B cell (primary cell): ENCODE measurements around the gene STAP2. TPM values are rescaled to one million over a fixed set of nuclear protein-coding genes. Genes with fewer than 3 reads are reported as not detected.

Experiments
- ATAC-seq: fragments of 200-7000 bp; cut with Tn5 transposase; one replicate; pipeline ENCODE4 v1.10.0; 2021; ENCODE audit warnings: low read depth, mild to moderate bottlenecking, moderate number of reproducible peaks, moderate library complexity
- CTCF ChIA-PET: fragments of 350-600 bp; sonication (Branson Sonifier 250); formaldehyde crosslinking; loops from one replicate; lab custom pipeline; 2021; ENCODE audit warnings: antibody characterized with exemption, inconsistent platforms; lab: Charles Lee
- POLR2A ChIA-PET: fragments of 350-600 bp; sonication (Branson Sonifier 250); formaldehyde crosslinking; loops from one replicate; lab custom pipeline; 2021; ENCODE audit warnings: antibody characterized with exemption; lab: Charles Lee
- DNase-seq: peaks from one replicate; pipeline ENCODE4 v3.0.0; 2013
- H2AFZ ChIP-seq: 2 replicates; pipeline ENCODE4 v1.6.1; 2012; ENCODE audit warnings: mild to moderate bottlenecking, low read depth, low read length; ENCODE audit not compliant: insufficient read depth, poor library complexity, severe bottlenecking
- H3K27ac ChIP-seq, 2 donors: 1 replicate in 1 of 2; 2 replicates in 1 of 2; pipeline ENCODE4 v1.5.1; 2012 to 2013; ENCODE audit warnings: low read length in 2 of 2, mild to moderate bottlenecking in 2 of 2, moderate library complexity in 1 of 2
- H3K27me3 ChIP-seq, 4 experiments: fragments of 200-600 bp in 1 of 4; sonication (generic) in 1 of 4; replicated peaks in 1 of 4; 1 replicate in 2 of 4; 2 replicates in 2 of 4; pipeline versions ENCODE4 v1.6.1 to v1.7.0; 2013 to 2016; ENCODE audit warnings: low read length in 3 of 4, mild to moderate bottlenecking in 2 of 4, mixed read lengths in 1 of 4, moderate library complexity in 1 of 4; ENCODE audit not compliant: insufficient read depth in 4 of 4, control insufficient read depth in 3 of 4; ENCODE audit errors: control extremely low read depth in 1 of 4
- H3K36me3 ChIP-seq, 2 experiments: replicated peaks in 1 of 2; 1 replicate in 1 of 2; 2 replicates in 1 of 2; pipeline versions ENCODE4 v1.6.1 to v1.7.1; 2013; ENCODE audit warnings: low read length in 1 of 2; ENCODE audit not compliant: insufficient read depth in 2 of 2, control insufficient read depth in 1 of 2; ENCODE audit errors: control extremely low read depth in 1 of 2, extremely low read depth in 1 of 2
- H3K4me1 ChIP-seq, 2 donors: fragments of 200-600 bp in 1 of 2; sonication (generic) in 1 of 2; 1 replicate in 1 of 2; 2 replicates in 1 of 2; pipeline versions ENCODE4 v1.5.1 to v1.6.1; 2013 to 2017; ENCODE audit warnings: low read length in 2 of 2; ENCODE audit not compliant: control insufficient read depth in 2 of 2, insufficient read depth in 2 of 2
- H3K4me2 ChIP-seq: replicated peaks from 2 replicates; pipeline ENCODE3; 2012; ENCODE audit warnings: mild to moderate bottlenecking, low read depth, low read length; ENCODE audit not compliant: poor library complexity, severe bottlenecking
- H3K4me3 ChIP-seq, 5 experiments: fragments of 200-600 bp in 1 of 5; sonication (generic) in 1 of 5; 1 replicate in 3 of 5; 2 replicates in 2 of 5; pipeline versions ENCODE4 v1.5.1 to v1.7.0; 2011 to 2016; ENCODE audit warnings: low read length in 4 of 5, mild to moderate bottlenecking in 4 of 5, low read depth in 2 of 5, control low read depth in 1 of 5, moderate library complexity in 1 of 5; ENCODE audit not compliant: insufficient read depth in 1 of 5; ENCODE audit errors: control extremely low read depth in 1 of 5, extremely low read depth in 1 of 5
- H3K79me2 ChIP-seq: fragments of 200-600 bp; sonication (generic); one replicate; pipeline ENCODE4 v1.6.0; 2016; ENCODE audit warnings: low read length; ENCODE audit not compliant: control insufficient read depth, insufficient read depth
- H3K9ac ChIP-seq: fragments of 200-600 bp; sonication (generic); 2 replicates; pipeline ENCODE4 v1.6.1; 2017; ENCODE audit warnings: mild to moderate bottlenecking, low read length, moderate library complexity
- H3K9me3 ChIP-seq, 3 donors: one replicate each; pipeline versions ENCODE4 v1.6.1 to v1.7.1; 2013; ENCODE audit warnings: low read length in 2 of 3; ENCODE audit not compliant: control insufficient read depth in 2 of 3, insufficient read depth in 1 of 3; ENCODE audit errors: control extremely low read depth in 1 of 3
- H4K20me1 ChIP-seq: 2 replicates; pipeline ENCODE4 v1.6.0; 2012; ENCODE audit warnings: mild to moderate bottlenecking, low read length; ENCODE audit not compliant: insufficient read depth, control insufficient read depth, poor library complexity, severe bottlenecking
- H3K27ac Mint-ChIP-seq: one replicate; pipeline ENCODE4 v1.8.0; 2021; ENCODE audit warnings: mixed read lengths
- H3K27me3 Mint-ChIP-seq: one replicate; pipeline ENCODE4 v1.8.0; 2021; ENCODE audit warnings: mixed read lengths
- H3K4me1 Mint-ChIP-seq: one replicate; pipeline ENCODE4 v1.8.0; 2021; ENCODE audit warnings: mixed read lengths
- H3K4me3 Mint-ChIP-seq: one replicate; pipeline ENCODE4 v1.8.0; 2021; ENCODE audit warnings: mixed read lengths
- H3K9me3 Mint-ChIP-seq: one replicate; pipeline ENCODE4 v1.8.0; 2022; ENCODE audit warnings: mixed read lengths; ENCODE audit not compliant: insufficient read depth
- EZH2 ChIP-seq: IDR thresholded peaks from 2 replicates; pipeline ENCODE4 v1.6.1; 2012; ENCODE audit warnings: borderline replicate concordance, low read depth, mild to moderate bottlenecking, moderate library complexity, low read length; ENCODE audit not compliant: insufficient read depth, poor library complexity, severe bottlenecking
- WGBS: methylation state at CpG from one replicate; pipeline ENCODE4 v1.1.5; 2013; ENCODE audit warnings: missing lambda C conversion rate; ENCODE audit not compliant: insufficient coverage; 5-methylcytosine and 5-hydroxymethylcytosine counted together
- intact Hi-C: fragments of 100-400 bp; cut with micrococcal nuclease; formaldehyde crosslinking; loops from one replicate; pipeline ENCODE4 v1.10.0; 2022
- polyA plus RNA-seq: library from polyadenylated mRNA; depleted of rRNA; stranded (reverse); fragments of >200 nt; gene quantifications from 2 replicates; pipeline ENCODE4 v1.2.3, GENCODE V29; 2012
- total RNA-seq, 2 donors: library from RNA; stranded (reverse); fragments of 120-200 nt in 1 of 2; gene quantifications; 1 replicate in 1 of 2; 2 replicates in 1 of 2; pipeline versions ENCODE4 v1.2.3 to v1.2.4, GENCODE V29; 2013 to 2022
- TF ChIP-seq, protein P1 (sequence below): fragments of 200-600 bp; IDR thresholded peaks from one replicate; pipeline ENCODE4 v1.8.0; 2022; ENCODE audit warnings: antibody characterized with exemption, mild to moderate bottlenecking

The STAP2 gene
- total and polyA plus RNA-seq, 2 donors (not counting 1 experiment from before 2014, with no cell fraction given): 0.27 to 0.72 TPM

DNA sequence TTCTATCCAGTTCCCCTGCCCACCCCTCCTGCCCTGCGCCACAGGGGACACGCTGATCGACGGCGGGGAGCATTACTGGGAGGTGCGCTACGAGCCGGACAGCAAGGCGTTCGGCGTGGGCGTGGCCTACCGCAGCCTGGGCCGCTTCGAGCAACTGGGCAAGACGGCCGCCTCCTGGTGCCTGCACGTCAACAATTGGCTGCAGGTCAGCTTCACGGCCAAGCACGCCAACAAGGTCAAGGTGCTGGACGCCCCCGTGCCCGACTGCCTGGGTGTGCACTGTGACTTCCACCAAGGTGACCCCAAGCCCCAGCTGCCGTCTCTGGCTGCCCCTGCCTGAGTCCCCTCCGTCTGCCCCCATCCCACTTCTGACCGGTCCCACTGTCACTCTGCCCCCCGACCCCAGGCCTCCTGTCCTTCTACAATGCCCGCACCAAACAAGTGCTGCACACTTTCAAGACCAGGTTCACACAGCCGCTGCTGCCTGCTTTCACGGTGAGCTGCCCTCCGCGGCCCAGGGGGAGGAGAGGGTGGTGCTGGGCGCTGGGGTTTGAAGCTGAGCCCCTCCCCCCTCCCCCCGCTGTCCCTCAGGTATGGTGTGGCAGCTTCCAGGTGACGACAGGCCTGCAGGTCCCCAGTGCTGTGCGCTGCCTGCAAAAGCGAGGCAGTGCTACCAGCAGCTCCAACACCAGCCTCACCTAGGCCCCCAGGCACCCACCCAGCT is 15.5 kb downstream of the STAP2 start:
- H3K36me3 ChIP-seq: no peaks in the 10 kb centered on the region
- Mint-ChIP-seq H3K27ac (no peak overlapping the region), H3K27me3 (no peaks in the 10 kb centered on the region), H3K4me3 (no peak overlapping the region), H3K4me1 (peaks cover 17% of the 10 kb centered on the region), H3K9me3 (peaks cover 4% of the 10 kb centered on the region)
- intact Hi-C loops: no loop called here
- ChIA-PET CTCF (interaction anchor here (1.2 to 1.7 kb wide), 2 partner anchors 20 to 30 kb away, joined by 3 to 5 read pairs; no protein-coding TSS in a partner anchor), POLR2A (interaction anchor here (0.6 kb wide), 1 partner anchor 29 kb away, joined by 3 read pairs; no protein-coding TSS in a partner anchor)
- H3K4me3 ChIP-seq: no peak overlapping the region
- TF ChIP-seq, protein P1, sequence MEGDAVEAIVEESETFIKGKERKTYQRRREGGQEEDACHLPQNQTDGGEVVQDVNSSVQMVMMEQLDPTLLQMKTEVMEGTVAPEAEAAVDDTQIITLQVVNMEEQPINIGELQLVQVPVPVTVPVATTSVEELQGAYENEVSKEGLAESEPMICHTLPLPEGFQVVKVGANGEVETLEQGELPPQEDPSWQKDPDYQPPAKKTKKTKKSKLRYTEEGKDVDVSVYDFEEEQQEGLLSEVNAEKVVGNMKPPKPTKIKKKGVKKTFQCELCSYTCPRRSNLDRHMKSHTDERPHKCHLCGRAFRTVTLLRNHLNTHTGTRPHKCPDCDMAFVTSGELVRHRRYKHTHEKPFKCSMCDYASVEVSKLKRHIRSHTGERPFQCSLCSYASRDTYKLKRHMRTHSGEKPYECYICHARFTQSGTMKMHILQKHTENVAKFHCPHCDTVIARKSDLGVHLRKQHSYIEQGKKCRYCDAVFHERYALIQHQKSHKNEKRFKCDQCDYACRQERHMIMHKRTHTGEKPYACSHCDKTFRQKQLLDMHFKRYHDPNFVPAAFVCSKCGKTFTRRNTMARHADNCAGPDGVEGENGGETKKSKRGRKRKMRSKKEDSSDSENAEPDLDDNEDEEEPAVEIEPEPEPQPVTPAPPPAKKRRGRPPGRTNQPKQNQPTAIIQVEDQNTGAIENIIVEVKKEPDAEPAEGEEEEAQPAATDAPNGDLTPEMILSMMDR: no peak
- no peak for TF ChIP-seq EZH2
- H3K9ac ChIP-seq: no peak overlapping the region
- DNase-seq (no peak), ATAC-seq (no peak)
- WGBS: 95% methylated on average over 26 of the region's 37 CpGs
- H2AFZ ChIP-seq: no peak overlapping the region
- H3K79me2 ChIP-seq: no peaks in the 10 kb centered on the region
- H3K9me3 ChIP-seq: peaks cover 0 to 48% (median 1%) of the 10 kb centered on the region in 3 donors
- H3K4me1 ChIP-seq: peaks cover 15 to 17% of the 10 kb centered on the region in 2 donors
- no peak overlapping the region for H3K27ac ChIP-seq
- H4K20me1 ChIP-seq: no peaks in the 10 kb centered on the region
- peaks cover 0 to 11% (median 0%) of the 10 kb centered on the region in 4 experiments for H3K27me3 ChIP-seq
- no peak overlapping the region for H3K4me2 ChIP-seq

DNA sequence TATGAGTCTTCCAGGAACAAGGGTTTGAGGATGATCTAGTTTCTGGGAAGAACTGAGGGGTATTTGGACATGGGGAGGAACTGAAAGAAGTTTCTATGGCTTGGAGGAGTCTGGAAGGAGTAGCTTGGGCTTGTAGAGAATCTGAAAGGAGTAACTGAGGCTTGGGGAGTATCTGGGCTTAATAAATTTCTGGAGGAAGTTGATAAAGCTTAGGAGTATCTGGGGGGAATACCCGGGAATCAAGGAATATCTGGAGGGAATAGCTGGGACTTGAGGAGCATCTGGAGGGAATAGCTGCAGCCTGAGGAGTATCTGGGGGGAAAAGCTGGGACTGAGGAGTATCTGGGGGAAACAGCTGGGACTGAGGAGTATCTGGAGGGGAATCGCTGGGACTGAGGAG is 18.2 kb downstream of the STAP2 start:
- Histone ChIP-seq H3K36me3 (no peaks in the 10 kb centered on the region), H3K4me3 (no peak overlapping the region), H2AFZ (no peak overlapping the region), H4K20me1 (no peaks in the 10 kb centered on the region), H3K79me2 (no peaks in the 10 kb centered on the region), H3K9me3 (peaks cover 0 to 37% (median 1%) of the 10 kb centered on the region in 3 donors), H3K4me2 (no peak overlapping the region), H3K9ac (no peak overlapping the region), H3K27ac (no peak overlapping the region), H3K27me3 (no peaks in the 10 kb centered on the region), H3K4me1 (no peaks in the 10 kb centered on the region)
- no peaks in the 10 kb centered on the region for H3K27me3 Mint-ChIP-seq
- DNase-seq (no peak), ATAC-seq (no peak)
- CTCF ChIA-PET: interaction anchor here (0.8 to 2.0 kb wide), 2 partner anchors 32 to 205 kb away, joined by 5 to 12 read pairs; no protein-coding TSS in a partner anchor
- peaks cover 4% of the 10 kb centered on the region for H3K9me3 Mint-ChIP-seq
- 96% methylated on average over 2 of the region's 2 CpGs for WGBS
- no peak overlapping the region for H3K27ac Mint-ChIP-seq
- H3K4me3 Mint-ChIP-seq: no peak overlapping the region
- intact Hi-C loops: no loop called here
- POLR2A ChIA-PET: no interaction called here
- H3K4me1 Mint-ChIP-seq: no peaks in the 10 kb centered on the region
- TF ChIP-seq EZH2: no peak
- TF ChIP-seq, protein P1: no peak
